ENCODE measurements around the gene CNTN4. TPM values are rescaled to one million over a fixed set of nuclear protein-coding genes. Genes with fewer than 3 reads are reported as not detected.

CNTN4 gene
- total RNA-seq, 1 experiment from 2014 or later = 2.9 TPM

GRCh38 chr3:3084890-3085289, 986.2 kb downstream of the CNTN4 start:
- CTCF ChIA-PET = no interaction called here
- Mint-ChIP-seq H3K9me3 (ENCODE audit: low read depth, unreplicated experiment) (no peaks in the 10 kb centered on the region), H3K4me3 (ENCODE audit: low read depth, unreplicated experiment) (no peak overlapping the region), H3K4me1 (ENCODE audit: low read depth, unreplicated experiment) (no peaks in the 10 kb centered on the region), H3K27ac (ENCODE audit: unreplicated experiment) (no peak overlapping the region), H3K36me3 (ENCODE audit: insufficient read depth, unreplicated experiment) (no peaks in the 10 kb centered on the region), H3K27me3 (ENCODE audit: unreplicated experiment) (peaks cover 12% of the 10 kb centered on the region)
- intact Hi-C loops (cut with micrococcal nuclease; ENCODE audit: unreplicated experiment) = no loop called here
- no peak for DNase-seq
- no peak for TF ChIP-seq CTCF (IDR thresholded peaks at IDR 0.05; ENCODE audit: unreplicated experiment)
- BruUV-seq (replicated peaks) = no TSS peak

GRCh38 chr3:3085782-3086181, 987.1 kb downstream of the CNTN4 start:
- CTCF ChIA-PET = no interaction called here
- Mint-ChIP-seq H3K27ac (ENCODE audit: unreplicated experiment) (no peak overlapping the region), H3K36me3 (ENCODE audit: insufficient read depth, unreplicated experiment) (no peaks in the 10 kb centered on the region), H3K27me3 (ENCODE audit: unreplicated experiment) (peaks cover 12% of the 10 kb centered on the region), H3K9me3 (ENCODE audit: low read depth, unreplicated experiment) (peaks cover 2% of the 10 kb centered on the region), H3K4me3 (ENCODE audit: low read depth, unreplicated experiment) (no peak overlapping the region), H3K4me1 (ENCODE audit: low read depth, unreplicated experiment) (no peaks in the 10 kb centered on the region)
- TF ChIP-seq CTCF (IDR thresholded peaks at IDR 0.05; ENCODE audit: unreplicated experiment) = no peak
- BruUV-seq (replicated peaks) = no TSS peak
- intact Hi-C loops (cut with micrococcal nuclease; ENCODE audit: unreplicated experiment) = no loop called here
- DNase-seq = no peak

GRCh38 chr3:3086239-3086638, 987.6 kb downstream of the CNTN4 start:
- no TSS peak for BruUV-seq (replicated peaks)

GRCh38 chr3:3087279-3087678, 988.6 kb downstream of the CNTN4 start:
- intact Hi-C loops (cut with micrococcal nuclease; ENCODE audit: unreplicated experiment) = no loop called here
- CTCF ChIA-PET = no interaction called here
- Mint-ChIP-seq H3K36me3 (ENCODE audit: insufficient read depth, unreplicated experiment) (no peaks in the 10 kb centered on the region), H3K9me3 (ENCODE audit: low read depth, unreplicated experiment) (peaks cover 4% of the 10 kb centered on the region), H3K27ac (ENCODE audit: unreplicated experiment) (no peak overlapping the region), H3K27me3 (ENCODE audit: unreplicated experiment) (peaks cover 12% of the 10 kb centered on the region), H3K4me3 (ENCODE audit: low read depth, unreplicated experiment) (no peak overlapping the region), H3K4me1 (ENCODE audit: low read depth, unreplicated experiment) (no peaks in the 10 kb centered on the region)
- TF ChIP-seq CTCF (IDR thresholded peaks at IDR 0.05; ENCODE audit: unreplicated experiment) = no peak
- DNase-seq = no peak
- BruUV-seq (replicated peaks) = no TSS peak

More at GRCh38 chr3:3086239-3086638, 987.6 kb downstream of the CNTN4 start:
- H3K9me3 Mint-ChIP-seq (ENCODE audit: low read depth, unreplicated experiment) = peaks cover 4% of the 10 kb centered on the region
- CTCF ChIA-PET = no interaction called here
- DNase-seq = no peak
- no peaks in the 10 kb centered on the region for H3K4me1 Mint-ChIP-seq (ENCODE audit: low read depth, unreplicated experiment)
- intact Hi-C loops (cut with micrococcal nuclease; ENCODE audit: unreplicated experiment) = no loop called here
- no peak for TF ChIP-seq CTCF (IDR thresholded peaks at IDR 0.05; ENCODE audit: unreplicated experiment)
- peaks cover 12% of the 10 kb centered on the region for H3K27me3 Mint-ChIP-seq (ENCODE audit: unreplicated experiment)
- no peaks in the 10 kb centered on the region for H3K36me3 Mint-ChIP-seq (ENCODE audit: insufficient read depth, unreplicated experiment)
- no peak overlapping the region for H3K27ac Mint-ChIP-seq (ENCODE audit: unreplicated experiment)
- H3K4me3 Mint-ChIP-seq (ENCODE audit: low read depth, unreplicated experiment) = no peak overlapping the region
